SU-DHL-6 (cell line): ENCODE data around the gene BNC2.

Source experiments
- H2AFZ ChIP-seq: fragments of 200-600 bp; sonication (generic); 2 replicates; pipeline ENCODE4 v1.6.1; 2014; ENCODE audit warnings: low read depth, mild to moderate bottlenecking, moderate library complexity, mixed read lengths, antibody characterized with exemption, low read length; ENCODE audit not compliant: severe bottlenecking
- H3F3A ChIP-seq: fragments of 200-600 bp; shearing (Covaris generic); 2 replicates; pipeline ENCODE4 v1.6.0; 2016; ENCODE audit warnings: antibody characterized with exemption, mild to moderate bottlenecking; ENCODE audit not compliant: insufficient read depth
- H3K27ac ChIP-seq: fragments of 200-600 bp; sonication (generic); 2 replicates; pipeline ENCODE4 v1.5.1; 2016; ENCODE audit warnings: low read depth, mild to moderate bottlenecking, low read length, moderate library complexity, mixed read lengths
- H3K27me3 ChIP-seq: fragments of 200-600 bp; sonication (generic), shearing (Covaris generic); 2 replicates; pipeline ENCODE4 v1.6.0; 2014; ENCODE audit warnings: mild to moderate bottlenecking, low read length
- H3K36me3 ChIP-seq: fragments of 200-600 bp; sonication (generic); 2 replicates; pipeline ENCODE4 v1.6.1; 2014; ENCODE audit warnings: mild to moderate bottlenecking, low read length, mixed read lengths
- H3K4me2 ChIP-seq: fragments of 300-600, 200-600 bp; shearing (Covaris generic), sonication (generic); 2 replicates; pipeline ENCODE4 v1.6.0; 2014; ENCODE audit warnings: low read length, low read depth, mild to moderate bottlenecking; ENCODE audit not compliant: poor library complexity, severe bottlenecking
- H3K4me3 ChIP-seq: fragments of 200-600 bp; sonication (generic); 2 replicates; pipeline ENCODE4 v1.5.1; 2014; ENCODE audit warnings: antibody characterized with exemption, low read length, mild to moderate bottlenecking, mixed read lengths; ENCODE audit not compliant: insufficient read depth, poor library complexity, severe bottlenecking
- H3K79me2 ChIP-seq: fragments of 200-600 bp; sonication (generic); 2 replicates; pipeline ENCODE4 v1.6.1; 2014; ENCODE audit warnings: mild to moderate bottlenecking, low read length, moderate library complexity; ENCODE audit not compliant: insufficient read depth
- H3K9ac ChIP-seq: fragments of 200-600 bp; sonication (generic); 2 replicates; pipeline ENCODE4 v1.7.0; 2014; ENCODE audit warnings: mild to moderate bottlenecking, low read length
- H3K9me2 ChIP-seq: fragments of 200-600 bp; sonication (generic); replicated peaks from 2 replicates; pipeline ENCODE4 v1.6.1; 2014; ENCODE audit warnings: low read length; ENCODE audit not compliant: insufficient read depth
- H3K9me3 ChIP-seq: fragments of 200-600 bp; sonication (generic); 2 replicates; pipeline ENCODE4 v1.6.1; 2014; ENCODE audit warnings: low read length, mixed read lengths; ENCODE audit not compliant: insufficient read depth
- H4K20me1 ChIP-seq: fragments of 200-600 bp; sonication (generic); 2 replicates; pipeline ENCODE4 v1.6.1; 2014; ENCODE audit warnings: low read depth, mild to moderate bottlenecking, antibody characterized with exemption, low read length, moderate library complexity, mixed read lengths
- EZH2phosphoT487 ChIP-seq: fragments of 200-600 bp; sonication (generic), shearing (Covaris generic); conservative IDR thresholded peaks from 2 replicates; pipeline ENCODE4 v1.6.1; 2018; ENCODE audit warnings: mild to moderate bottlenecking, antibody characterized with exemption, low read length, moderate library complexity, mixed read lengths
- TF ChIP-seq, protein P1 (sequence below): fragments of 200-600 bp; sonication (generic); IDR thresholded peaks from one replicate; pipeline ENCODE4 v1.5.1; 2017; ENCODE audit warnings: antibody characterized with exemption, mild to moderate bottlenecking, low read length, moderate library complexity; ENCODE audit not compliant: insufficient read depth, poor library complexity, severe bottlenecking

Gene BNC2

DNA sequence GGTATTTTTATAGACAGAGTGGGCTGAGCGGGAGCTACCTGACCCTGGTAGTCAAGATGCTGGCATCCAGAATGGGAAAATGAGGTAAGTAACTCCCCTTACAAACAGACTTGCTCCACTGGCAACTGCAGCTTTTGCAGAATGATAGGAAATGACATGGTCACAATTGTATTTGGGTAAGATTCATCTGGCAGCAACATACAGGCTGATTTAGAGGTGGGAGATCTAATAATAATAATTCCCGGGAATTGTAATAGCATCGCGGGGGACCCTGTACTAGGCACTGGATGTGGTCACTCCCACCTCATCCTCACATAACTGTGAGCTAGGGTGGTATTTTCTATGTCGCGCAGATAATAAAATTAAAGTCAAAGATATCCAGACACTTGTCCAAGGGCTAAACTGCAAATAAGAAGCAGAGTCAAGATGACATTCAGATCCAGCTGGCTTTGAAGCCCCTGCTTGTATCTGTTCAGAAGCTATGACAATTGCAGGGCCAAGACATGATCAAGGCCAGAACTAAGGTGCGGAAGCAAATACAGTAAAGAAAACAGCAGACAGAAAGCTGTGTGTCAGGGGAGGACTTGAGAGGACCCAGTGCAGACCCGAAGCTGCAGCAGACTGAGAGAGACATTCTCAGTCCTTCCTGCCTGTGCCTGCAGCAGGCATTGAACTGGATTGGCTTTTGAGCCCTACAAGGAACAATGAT lies 507.2 kb downstream of the BNC2 start:
- H3K9ac ChIP-seq, result no peak overlapping the region
- no peaks in the 10 kb centered on the region for H3K9me2 ChIP-seq
- H3K4me3 ChIP-seq, result no peak overlapping the region
- TF ChIP-seq EZH2phosphoT487, result no peak
- TF ChIP-seq, protein P1, sequence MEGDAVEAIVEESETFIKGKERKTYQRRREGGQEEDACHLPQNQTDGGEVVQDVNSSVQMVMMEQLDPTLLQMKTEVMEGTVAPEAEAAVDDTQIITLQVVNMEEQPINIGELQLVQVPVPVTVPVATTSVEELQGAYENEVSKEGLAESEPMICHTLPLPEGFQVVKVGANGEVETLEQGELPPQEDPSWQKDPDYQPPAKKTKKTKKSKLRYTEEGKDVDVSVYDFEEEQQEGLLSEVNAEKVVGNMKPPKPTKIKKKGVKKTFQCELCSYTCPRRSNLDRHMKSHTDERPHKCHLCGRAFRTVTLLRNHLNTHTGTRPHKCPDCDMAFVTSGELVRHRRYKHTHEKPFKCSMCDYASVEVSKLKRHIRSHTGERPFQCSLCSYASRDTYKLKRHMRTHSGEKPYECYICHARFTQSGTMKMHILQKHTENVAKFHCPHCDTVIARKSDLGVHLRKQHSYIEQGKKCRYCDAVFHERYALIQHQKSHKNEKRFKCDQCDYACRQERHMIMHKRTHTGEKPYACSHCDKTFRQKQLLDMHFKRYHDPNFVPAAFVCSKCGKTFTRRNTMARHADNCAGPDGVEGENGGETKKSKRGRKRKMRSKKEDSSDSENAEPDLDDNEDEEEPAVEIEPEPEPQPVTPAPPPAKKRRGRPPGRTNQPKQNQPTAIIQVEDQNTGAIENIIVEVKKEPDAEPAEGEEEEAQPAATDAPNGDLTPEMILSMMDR, result no peak
- no peaks in the 10 kb centered on the region for H3K36me3 ChIP-seq
- no peak overlapping the region for H3K27ac ChIP-seq
- no peaks in the 10 kb centered on the region for H3K79me2 ChIP-seq
- H3K4me2 ChIP-seq, result no peak overlapping the region
- no peaks in the 10 kb centered on the region for H4K20me1 ChIP-seq
- H2AFZ ChIP-seq, result no peak overlapping the region
- no peaks in the 10 kb centered on the region for H3F3A ChIP-seq
- H3K27me3 ChIP-seq, result no peaks in the 10 kb centered on the region
- no peaks in the 10 kb centered on the region for H3K9me3 ChIP-seq

DNA sequence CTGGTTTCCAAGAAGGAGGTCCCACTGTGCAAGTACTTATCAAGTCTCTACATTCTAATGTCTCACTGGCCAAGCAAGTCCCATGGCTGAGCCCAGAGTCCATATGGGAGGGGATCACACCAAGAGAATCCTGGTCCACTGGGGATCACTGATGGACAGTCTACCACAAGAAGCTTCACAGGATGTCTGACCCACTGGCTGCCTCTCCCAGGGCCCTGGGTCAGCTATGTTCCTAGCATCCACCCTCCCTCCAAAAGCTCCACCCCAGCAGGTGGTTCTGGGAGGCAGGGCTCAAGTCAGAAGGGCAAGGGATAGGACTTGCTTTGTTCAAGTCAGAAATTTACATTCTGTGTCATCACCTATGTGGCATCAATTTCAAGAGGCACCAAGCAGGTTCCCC lies 508.5 kb downstream of the BNC2 start:
- no peaks in the 10 kb centered on the region for H3K79me2 ChIP-seq
- H3K27ac ChIP-seq, result no peak overlapping the region
- H3K27me3 ChIP-seq, result no peaks in the 10 kb centered on the region
- H3K36me3 ChIP-seq, result no peaks in the 10 kb centered on the region
- no peaks in the 10 kb centered on the region for H3K9me2 ChIP-seq
- no peak overlapping the region for H3K9ac ChIP-seq
- no peak for TF ChIP-seq EZH2phosphoT487
- TF ChIP-seq, protein P1, result no peak
- H3F3A ChIP-seq, result no peaks in the 10 kb centered on the region
- no peak overlapping the region for H3K4me2 ChIP-seq
- H3K9me3 ChIP-seq, result no peaks in the 10 kb centered on the region
- H2AFZ ChIP-seq, result no peak overlapping the region
- H3K4me3 ChIP-seq, result no peak overlapping the region
- no peaks in the 10 kb centered on the region for H4K20me1 ChIP-seq

DNA sequence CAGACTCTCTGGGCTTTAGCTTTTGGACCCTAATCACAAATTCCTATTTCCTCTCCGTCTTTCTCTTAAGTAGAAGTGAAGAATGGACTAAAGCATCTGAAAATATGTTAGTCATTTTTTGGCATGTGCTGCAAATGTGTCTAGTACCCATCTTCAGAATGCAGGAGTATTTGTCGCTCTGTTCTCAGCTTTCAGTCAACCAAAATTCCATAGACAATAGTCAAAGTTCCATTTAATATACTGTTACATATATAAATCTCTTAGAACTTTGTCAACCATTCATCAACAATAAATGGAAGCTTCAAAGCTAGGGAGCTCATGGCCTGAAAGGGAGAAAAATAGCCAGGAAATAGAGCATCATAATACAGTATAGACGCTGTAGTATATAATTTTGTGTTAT lies 509.4 kb downstream of the BNC2 start:
- Histone ChIP-seq H3K9me3 (no peaks in the 10 kb centered on the region), H3K4me3 (no peak overlapping the region), H3K36me3 (no peaks in the 10 kb centered on the region), H3K79me2 (no peaks in the 10 kb centered on the region), H3K9ac (no peak overlapping the region), H3K27me3 (no peaks in the 10 kb centered on the region), H3K9me2 (no peaks in the 10 kb centered on the region), H3K4me2 (no peak overlapping the region), H2AFZ (no peak overlapping the region), H3F3A (no peaks in the 10 kb centered on the region), H4K20me1 (no peaks in the 10 kb centered on the region), H3K27ac (no peak overlapping the region)
- TF ChIP-seq, protein P1, result no peak
- TF ChIP-seq EZH2phosphoT487, result no peak
